ENCODE measurements around the gene BANP. TPM values are rescaled to one million over a fixed set of nuclear protein-coding genes. Genes with fewer than 3 reads are reported as not detected.
"Not testable (repeated sequence)": the region's sequence is repeated elsewhere in the genome, so short reads cannot be mapped to it uniquely, and the experiment has no call there.

Gene BANP
- polyA plus RNA-seq, 2 donors: 6.5 to 13.6 TPM

DNA sequence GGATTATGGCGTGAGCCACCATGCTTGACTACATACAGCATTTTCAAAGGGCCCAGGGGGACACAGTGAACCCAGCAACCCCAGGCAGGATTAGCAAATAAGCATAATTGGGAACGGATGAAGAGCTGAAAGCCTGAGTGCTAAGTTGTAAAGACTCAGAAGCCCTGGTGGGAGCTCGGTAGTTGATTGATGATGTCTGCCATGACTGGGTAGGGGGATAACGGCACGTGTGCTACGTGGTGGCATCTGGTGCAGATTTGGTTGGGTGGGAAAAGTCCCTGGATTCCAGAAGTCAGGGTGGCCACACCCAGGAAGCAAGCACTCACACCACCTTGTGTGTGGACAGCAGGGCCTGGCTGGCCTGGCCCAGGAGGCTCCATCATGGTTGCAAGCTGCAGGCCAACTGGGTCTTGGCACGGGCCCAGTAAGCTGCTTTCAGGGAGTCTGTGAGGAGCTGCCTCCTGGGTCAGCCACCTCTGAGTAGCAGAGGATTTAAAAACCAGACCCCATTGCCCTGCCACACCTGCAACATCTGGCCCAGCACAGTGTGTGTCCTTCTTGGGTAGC is 154.4 kb downstream of the BANP start:
- not testable (repeated sequence) for H3K4me1 ChIP-seq (ENCODE audit: control insufficient read depth in 2 of 2, insufficient read depth in 2 of 2, low read length in 1 of 2); H3K27me3 ChIP-seq (ENCODE audit: control insufficient read depth in 1 of 2, insufficient read depth in 2 of 2, low read length in 2 of 2); H3K36me3 ChIP-seq (ENCODE audit: control insufficient read depth in 2 of 2, insufficient read depth in 2 of 2, low read length in 1 of 2); H3K4me3 ChIP-seq (ENCODE audit: low read depth in 1 of 2, low read length in 2 of 2); H3K27ac ChIP-seq (ENCODE audit: low read depth in 2 of 2, low read length in 1 of 2); H3K9me3 ChIP-seq (ENCODE audit: control insufficient read depth in 2 of 2, insufficient read depth in 1 of 2, low read depth in 1 of 2, low read length in 1 of 2)
- WGBS, 2 donors: 85 to 86% methylated on average over 7 of the region's 7 CpGs

GRCh38 chr16:88106566-88106965 is 155.3 kb downstream of the BANP start:
- H3K36me3 ChIP-seq (ENCODE audit: control insufficient read depth in 2 of 2, insufficient read depth in 2 of 2, low read length in 1 of 2); H3K4me1 ChIP-seq (ENCODE audit: control insufficient read depth in 2 of 2, insufficient read depth in 2 of 2, low read length in 1 of 2); H3K9me3 ChIP-seq (ENCODE audit: control insufficient read depth in 2 of 2, insufficient read depth in 1 of 2, low read depth in 1 of 2, low read length in 1 of 2); H3K4me3 ChIP-seq (ENCODE audit: low read depth in 1 of 2, low read length in 2 of 2); H3K27ac ChIP-seq (ENCODE audit: low read depth in 2 of 2, low read length in 1 of 2); H3K27me3 ChIP-seq (ENCODE audit: control insufficient read depth in 1 of 2, insufficient read depth in 2 of 2, low read length in 2 of 2): not testable (repeated sequence)
- WGBS, 2 donors: 85 to 91% methylated on average over 11 to 12 of the region's 12 CpGs

- Histone ChIP-seq H3K27ac (ENCODE audit: low read depth in 2 of 2, low read length in 1 of 2) (no peak overlapping the region), H3K9me3 (ENCODE audit: control insufficient read depth in 2 of 2, insufficient read depth in 1 of 2, low read depth in 1 of 2, low read length in 1 of 2) (no peaks in the 10 kb centered on the region), H3K4me3 (ENCODE audit: low read depth in 1 of 2, low read length in 2 of 2) (no peak overlapping the region), H3K4me1 (ENCODE audit: control insufficient read depth in 2 of 2, insufficient read depth in 2 of 2, low read length in 1 of 2) (no peaks in the 10 kb centered on the region), H3K27me3 (ENCODE audit: control insufficient read depth in 1 of 2, insufficient read depth in 2 of 2, low read length in 2 of 2) (no peaks in the 10 kb centered on the region), H3K36me3 (ENCODE audit: control insufficient read depth in 2 of 2, insufficient read depth in 2 of 2, low read length in 1 of 2) (no peaks in the 10 kb centered on the region)
- WGBS, 2 donors: 96 to 97% methylated on average over 12 of the region's 12 CpGs
Observed at GRCh38 chr16:88108762-88109161, 157.5 kb downstream of the BANP start.

- not testable (repeated sequence) for H3K27me3 ChIP-seq (ENCODE audit: control insufficient read depth in 1 of 2, insufficient read depth in 2 of 2, low read length in 2 of 2); H3K27ac ChIP-seq (ENCODE audit: low read depth in 2 of 2, low read length in 1 of 2); H3K36me3 ChIP-seq (ENCODE audit: control insufficient read depth in 2 of 2, insufficient read depth in 2 of 2, low read length in 1 of 2); H3K9me3 ChIP-seq (ENCODE audit: control insufficient read depth in 2 of 2, insufficient read depth in 1 of 2, low read depth in 1 of 2, low read length in 1 of 2); H3K4me3 ChIP-seq (ENCODE audit: low read depth in 1 of 2, low read length in 2 of 2); H3K4me1 ChIP-seq (ENCODE audit: control insufficient read depth in 2 of 2, insufficient read depth in 2 of 2, low read length in 1 of 2)
- 72 to 73% methylated on average over 28 of the region's 28 CpGs for WGBS, 2 donors
Observed at GRCh38 chr16:88109726-88110621, 158.7 kb downstream of the BANP start.

- 76 to 78% methylated on average over 19 to 21 of the region's 21 CpGs for WGBS, 2 donors
- H3K27me3 ChIP-seq (ENCODE audit: control insufficient read depth in 1 of 2, insufficient read depth in 2 of 2, low read length in 2 of 2); H3K4me3 ChIP-seq (ENCODE audit: low read depth in 1 of 2, low read length in 2 of 2); H3K36me3 ChIP-seq (ENCODE audit: control insufficient read depth in 2 of 2, insufficient read depth in 2 of 2, low read length in 1 of 2); H3K27ac ChIP-seq (ENCODE audit: low read depth in 2 of 2, low read length in 1 of 2); H3K9me3 ChIP-seq (ENCODE audit: control insufficient read depth in 2 of 2, insufficient read depth in 1 of 2, low read depth in 1 of 2, low read length in 1 of 2); H3K4me1 ChIP-seq (ENCODE audit: control insufficient read depth in 2 of 2, insufficient read depth in 2 of 2, low read length in 1 of 2): not testable (repeated sequence)
Observed at GRCh38 chr16:88110875-88111494, 159.8 kb downstream of the BANP start.

- H3K4me3 ChIP-seq (ENCODE audit: low read depth in 1 of 2, low read length in 2 of 2); H3K27me3 ChIP-seq (ENCODE audit: control insufficient read depth in 1 of 2, insufficient read depth in 2 of 2, low read length in 2 of 2); H3K4me1 ChIP-seq (ENCODE audit: control insufficient read depth in 2 of 2, insufficient read depth in 2 of 2, low read length in 1 of 2); H3K27ac ChIP-seq (ENCODE audit: low read depth in 2 of 2, low read length in 1 of 2); H3K9me3 ChIP-seq (ENCODE audit: control insufficient read depth in 2 of 2, insufficient read depth in 1 of 2, low read depth in 1 of 2, low read length in 1 of 2); H3K36me3 ChIP-seq (ENCODE audit: control insufficient read depth in 2 of 2, insufficient read depth in 2 of 2, low read length in 1 of 2): not testable (repeated sequence)
- WGBS, 2 donors: 60 to 69% methylated on average over 13 of the region's 13 CpGs
Observed at GRCh38 chr16:88111976-88112375, 160.7 kb downstream of the BANP start.

DNA sequence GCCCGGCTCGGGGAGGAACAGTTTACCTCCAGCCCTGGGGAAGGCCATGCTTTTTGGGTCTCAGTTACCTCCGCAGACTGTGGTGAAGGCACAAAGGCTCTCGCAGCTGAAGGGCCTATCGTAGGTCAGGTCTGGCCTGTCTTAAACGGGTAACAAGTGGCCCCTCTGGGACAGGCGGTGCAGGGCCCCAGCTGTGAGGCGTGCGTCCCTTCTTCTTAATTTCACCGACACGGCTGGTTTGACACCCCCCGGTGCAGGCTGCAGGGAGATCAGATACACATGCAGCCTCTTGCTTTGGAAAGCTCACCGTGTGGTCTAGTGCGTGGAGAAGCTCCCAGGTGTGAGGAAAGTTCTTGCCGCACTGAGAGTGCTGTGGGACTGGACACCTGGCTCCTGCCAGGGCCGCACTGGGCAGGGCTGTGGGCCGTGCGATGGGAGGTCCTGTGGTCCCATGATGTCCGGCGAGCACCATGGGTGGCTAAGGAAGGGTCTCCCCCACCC is 162.4 kb downstream of the BANP start:
- Histone ChIP-seq H3K36me3 (ENCODE audit: control insufficient read depth in 2 of 2, insufficient read depth in 2 of 2, low read length in 1 of 2) (no peaks in the 10 kb centered on the region), H3K27me3 (ENCODE audit: control insufficient read depth in 1 of 2, insufficient read depth in 2 of 2, low read length in 2 of 2) (no peaks in the 10 kb centered on the region), H3K4me3 (ENCODE audit: low read depth in 1 of 2, low read length in 2 of 2) (no peak overlapping the region), H3K27ac (ENCODE audit: low read depth in 2 of 2, low read length in 1 of 2) (no peak overlapping the region), H3K9me3 (ENCODE audit: control insufficient read depth in 2 of 2, insufficient read depth in 1 of 2, low read depth in 1 of 2, low read length in 1 of 2) (no peaks in the 10 kb centered on the region), H3K4me1 (ENCODE audit: control insufficient read depth in 2 of 2, insufficient read depth in 2 of 2, low read length in 1 of 2) (no peaks in the 10 kb centered on the region)
- WGBS, 2 donors: 81 to 90% methylated on average over 20 of the region's 20 CpGs

DNA sequence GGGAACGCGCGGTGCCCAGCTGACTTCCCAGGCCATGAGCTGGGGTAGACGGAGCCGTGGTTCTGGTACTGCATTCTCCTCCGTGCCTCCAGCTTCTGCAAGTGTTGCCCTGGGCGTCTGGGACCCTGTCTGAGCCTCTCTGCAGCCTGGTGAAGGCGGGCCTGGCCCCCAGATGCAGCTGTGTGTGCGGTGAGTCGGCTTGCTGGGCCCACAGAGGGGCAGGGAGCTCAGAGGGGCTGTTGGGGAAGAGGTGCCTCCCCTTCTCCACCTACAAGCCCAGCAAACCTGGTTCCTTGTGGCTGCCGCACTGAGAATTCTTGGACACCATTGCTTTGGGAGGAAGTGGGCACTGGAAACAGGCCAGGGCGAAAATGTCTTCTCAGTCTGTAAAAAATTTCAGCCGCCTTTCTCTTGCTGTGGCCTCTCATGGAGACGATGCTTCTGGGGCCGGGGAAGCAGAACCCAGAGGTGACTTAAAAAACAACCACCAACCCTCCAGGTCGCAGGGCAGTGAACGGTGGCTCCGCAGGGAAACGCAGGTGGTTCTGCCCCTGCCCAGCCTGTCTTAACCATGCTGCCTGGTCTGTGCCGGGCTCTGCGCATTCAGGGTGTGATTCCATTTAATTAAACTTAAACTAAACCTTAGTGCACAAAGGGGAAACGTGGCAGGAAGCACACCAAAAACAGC is 163.5 kb downstream of the BANP start:
- not testable (repeated sequence) for H3K27me3 ChIP-seq (ENCODE audit: control insufficient read depth in 1 of 2, insufficient read depth in 2 of 2, low read length in 2 of 2); H3K9me3 ChIP-seq (ENCODE audit: control insufficient read depth in 2 of 2, insufficient read depth in 1 of 2, low read depth in 1 of 2, low read length in 1 of 2); H3K4me1 ChIP-seq (ENCODE audit: control insufficient read depth in 2 of 2, insufficient read depth in 2 of 2, low read length in 1 of 2); H3K27ac ChIP-seq (ENCODE audit: low read depth in 2 of 2, low read length in 1 of 2); H3K4me3 ChIP-seq (ENCODE audit: low read depth in 1 of 2, low read length in 2 of 2); H3K36me3 ChIP-seq (ENCODE audit: control insufficient read depth in 2 of 2, insufficient read depth in 2 of 2, low read length in 1 of 2)
- WGBS, 2 donors: 69 to 70% methylated on average over 22 of the region's 22 CpGs

- Histone ChIP-seq H3K36me3 (ENCODE audit: control insufficient read depth in 2 of 2, insufficient read depth in 2 of 2, low read length in 1 of 2) (no peaks in the 10 kb centered on the region), H3K4me3 (ENCODE audit: low read depth in 1 of 2, low read length in 2 of 2) (no peak overlapping the region), H3K27ac (ENCODE audit: low read depth in 2 of 2, low read length in 1 of 2) (no peak overlapping the region), H3K27me3 (ENCODE audit: control insufficient read depth in 1 of 2, insufficient read depth in 2 of 2, low read length in 2 of 2) (no peaks in the 10 kb centered on the region), H3K9me3 (ENCODE audit: control insufficient read depth in 2 of 2, insufficient read depth in 1 of 2, low read depth in 1 of 2, low read length in 1 of 2) (no peaks in the 10 kb centered on the region), H3K4me1 (ENCODE audit: control insufficient read depth in 2 of 2, insufficient read depth in 2 of 2, low read length in 1 of 2) (peaks cover 0 to 2% of the 10 kb centered on the region in 2 donors)
- WGBS, 2 donors: 69 to 75% methylated on average over 13 of the region's 13 CpGs
Observed at GRCh38 chr16:88116121-88116520, 164.9 kb downstream of the BANP start.

All from esophagus (tissue), 2 donors.